ENCODE data around the gene GMPR.
"Not testable (repeated sequence)": the region's sequence is repeated elsewhere in the genome, so short reads cannot be mapped to it uniquely, and the experiment has no call there.

GMPR gene

GRCh38 chr6:16238057-16238962, at the start of gene GMPR:
TSS of gene GMPR (plus strand) at chr6:16238587. CDS start at chr6:16238694, 107 bp downstream.
- DNase-seq: peak; percentile 39 to 64 (median 49)

GRCh38 chr6:16190214-16190613, 48.2 kb upstream of the GMPR start:
- DNase-seq: no peak

GRCh38 chr6:16196260-16196983, 42.0 kb upstream of the GMPR start:
- no peak for DNase-seq

- DNase-seq: no peak
Measured at GRCh38 chr6:16196984-16197546, 41.3 kb upstream of the GMPR start.

GRCh38 chr6:16198061-16198705, 40.2 kb upstream of the GMPR start:
- no peak for DNase-seq

- DNase-seq: no peak
Measured at GRCh38 chr6:16199804-16200203, 38.6 kb upstream of the GMPR start.

- DNase-seq: no peak
Measured at GRCh38 chr6:16200321-16200883, 38.0 kb upstream of the GMPR start.

GRCh38 chr6:16201706-16202105, 36.7 kb upstream of the GMPR start:
- no peak for DNase-seq

- no peak for DNase-seq
Measured at GRCh38 chr6:16204653-16205376, 33.6 kb upstream of the GMPR start.

- DNase-seq: no peak
Measured at GRCh38 chr6:16205377-16206144, 32.8 kb upstream of the GMPR start.

GRCh38 chr6:16206595-16207037, 31.8 kb upstream of the GMPR start:
- DNase-seq: peak in 5 of 6 experiments; percentile 10 to 69 (median 26)

GRCh38 chr6:16208989-16209388, 29.4 kb upstream of the GMPR start:
- no peak for DNase-seq

GRCh38 chr6:16209539-16209938, 28.8 kb upstream of the GMPR start:
- no peak for DNase-seq

GRCh38 chr6:16212276-16212675, 26.1 kb upstream of the GMPR start:
- no peak for DNase-seq

- DNase-seq: no peak
Measured at GRCh38 chr6:16216501-16217155, 21.8 kb upstream of the GMPR start.

GRCh38 chr6:16217156-16217721, 21.1 kb upstream of the GMPR start:
- no peak for DNase-seq

GRCh38 chr6:16222826-16223225, 15.6 kb upstream of the GMPR start:
- no peak for DNase-seq

- no peak for DNase-seq
Measured at GRCh38 chr6:16223362-16223761, 15.0 kb upstream of the GMPR start.

GRCh38 chr6:16224409-16224808, 14.0 kb upstream of the GMPR start:
- no peak for DNase-seq

- DNase-seq: not testable (repeated sequence)
Measured at GRCh38 chr6:16225062-16225731, 13.2 kb upstream of the GMPR start.

All from stimulated activated naive CD4-positive, alpha-beta T cell (primary cell).